Fibroblast of villous mesenchyme (primary cell): ENCODE measurements around the gene LRP1. TPM values are rescaled to one million over a fixed set of nuclear protein-coding genes. Genes with fewer than 3 reads are reported as not detected.

Experiments
- DNase-seq: peaks from one replicate; pipeline ENCODE4 v3.0.0-alpha.2; 2010; ENCODE audit warnings: low read depth
- H3K4me3 ChIP-seq: 2 replicates; pipeline ENCODE4 v1.5.1; 2011; ENCODE audit warnings: low read depth, mild to moderate bottlenecking, low read length
- total RNA-seq: library from RNA; depleted of rRNA; stranded (reverse); fragments of >200 nt; gene quantifications from 2 replicates; pipeline ENCODE4 v1.2.3, GENCODE V29; 2012
- TF ChIP-seq, protein P1 (sequence below): IDR thresholded peaks from 2 replicates; pipeline ENCODE4 v1.5.1; 2012; ENCODE audit warnings: low read depth, mild to moderate bottlenecking, low read length; ENCODE audit not compliant: insufficient read depth

Gene LRP1
- total RNA-seq, 1 donor, result 228 TPM

DNA sequence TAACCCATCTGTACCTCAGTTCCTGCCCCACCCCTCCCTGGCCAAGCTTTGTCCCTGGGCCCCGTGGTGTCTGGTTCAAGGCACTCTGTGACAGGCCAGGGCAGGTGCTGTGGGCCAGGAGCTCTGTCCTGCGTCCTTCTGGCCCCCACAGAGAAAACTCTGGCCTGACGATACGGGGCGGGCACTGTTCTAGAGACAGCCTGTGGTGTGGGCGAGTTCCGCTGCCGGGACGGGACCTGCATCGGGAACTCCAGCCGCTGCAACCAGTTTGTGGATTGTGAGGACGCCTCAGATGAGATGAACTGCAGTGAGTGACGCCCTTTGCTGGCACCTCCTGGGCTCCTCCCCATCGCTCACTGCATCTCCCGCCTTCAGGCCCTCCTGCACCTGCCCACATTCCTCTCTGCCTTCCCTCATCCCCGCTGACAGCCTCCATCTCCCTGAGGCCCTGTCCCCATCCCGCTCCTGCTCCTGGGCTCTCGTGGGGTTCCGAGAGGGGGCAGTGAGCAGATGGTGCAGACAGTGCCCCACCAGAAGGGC is 65.5 kb downstream of the LRP1 start:
- DNase-seq, result no peak
- TF ChIP-seq, protein P1, sequence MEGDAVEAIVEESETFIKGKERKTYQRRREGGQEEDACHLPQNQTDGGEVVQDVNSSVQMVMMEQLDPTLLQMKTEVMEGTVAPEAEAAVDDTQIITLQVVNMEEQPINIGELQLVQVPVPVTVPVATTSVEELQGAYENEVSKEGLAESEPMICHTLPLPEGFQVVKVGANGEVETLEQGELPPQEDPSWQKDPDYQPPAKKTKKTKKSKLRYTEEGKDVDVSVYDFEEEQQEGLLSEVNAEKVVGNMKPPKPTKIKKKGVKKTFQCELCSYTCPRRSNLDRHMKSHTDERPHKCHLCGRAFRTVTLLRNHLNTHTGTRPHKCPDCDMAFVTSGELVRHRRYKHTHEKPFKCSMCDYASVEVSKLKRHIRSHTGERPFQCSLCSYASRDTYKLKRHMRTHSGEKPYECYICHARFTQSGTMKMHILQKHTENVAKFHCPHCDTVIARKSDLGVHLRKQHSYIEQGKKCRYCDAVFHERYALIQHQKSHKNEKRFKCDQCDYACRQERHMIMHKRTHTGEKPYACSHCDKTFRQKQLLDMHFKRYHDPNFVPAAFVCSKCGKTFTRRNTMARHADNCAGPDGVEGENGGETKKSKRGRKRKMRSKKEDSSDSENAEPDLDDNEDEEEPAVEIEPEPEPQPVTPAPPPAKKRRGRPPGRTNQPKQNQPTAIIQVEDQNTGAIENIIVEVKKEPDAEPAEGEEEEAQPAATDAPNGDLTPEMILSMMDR, result no peak
- H3K4me3 ChIP-seq, result no peak overlapping the region

DNA sequence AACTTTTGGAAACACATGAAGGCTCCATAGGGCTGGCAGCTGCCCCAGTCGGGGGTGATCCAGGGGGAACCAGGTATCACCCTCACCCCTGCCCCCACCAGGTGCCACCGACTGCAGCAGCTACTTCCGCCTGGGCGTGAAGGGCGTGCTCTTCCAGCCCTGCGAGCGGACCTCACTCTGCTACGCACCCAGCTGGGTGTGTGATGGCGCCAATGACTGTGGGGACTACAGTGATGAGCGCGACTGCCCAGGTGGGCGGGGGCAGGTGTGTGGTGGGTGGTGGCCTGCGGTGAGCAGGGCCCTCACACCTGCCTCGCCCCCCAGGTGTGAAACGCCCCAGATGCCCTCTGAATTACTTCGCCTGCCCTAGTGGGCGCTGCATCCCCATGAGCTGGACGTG is 66.0 kb downstream of the LRP1 start:
- TF ChIP-seq, protein P1, result no peak
- DNase-seq, result no peak
- no peak overlapping the region for H3K4me3 ChIP-seq

DNA sequence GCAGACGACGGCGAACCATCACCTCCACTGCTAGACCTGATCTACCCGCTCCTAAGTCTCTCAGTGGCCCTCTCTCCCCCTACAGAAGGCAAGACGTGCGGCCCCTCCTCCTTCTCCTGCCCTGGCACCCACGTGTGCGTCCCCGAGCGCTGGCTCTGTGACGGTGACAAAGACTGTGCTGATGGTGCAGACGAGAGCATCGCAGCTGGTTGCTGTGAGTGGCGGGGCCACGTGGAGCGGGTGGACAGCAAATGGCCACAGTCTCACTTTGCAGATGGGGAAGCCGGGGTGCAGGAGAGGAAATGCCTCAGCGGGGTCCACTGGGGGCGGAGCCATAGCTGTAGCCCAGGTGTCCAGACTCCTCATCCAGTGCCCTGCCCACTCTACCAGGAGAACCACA is 66.9 kb downstream of the LRP1 start:
- TF ChIP-seq, protein P1, result no peak

DNA sequence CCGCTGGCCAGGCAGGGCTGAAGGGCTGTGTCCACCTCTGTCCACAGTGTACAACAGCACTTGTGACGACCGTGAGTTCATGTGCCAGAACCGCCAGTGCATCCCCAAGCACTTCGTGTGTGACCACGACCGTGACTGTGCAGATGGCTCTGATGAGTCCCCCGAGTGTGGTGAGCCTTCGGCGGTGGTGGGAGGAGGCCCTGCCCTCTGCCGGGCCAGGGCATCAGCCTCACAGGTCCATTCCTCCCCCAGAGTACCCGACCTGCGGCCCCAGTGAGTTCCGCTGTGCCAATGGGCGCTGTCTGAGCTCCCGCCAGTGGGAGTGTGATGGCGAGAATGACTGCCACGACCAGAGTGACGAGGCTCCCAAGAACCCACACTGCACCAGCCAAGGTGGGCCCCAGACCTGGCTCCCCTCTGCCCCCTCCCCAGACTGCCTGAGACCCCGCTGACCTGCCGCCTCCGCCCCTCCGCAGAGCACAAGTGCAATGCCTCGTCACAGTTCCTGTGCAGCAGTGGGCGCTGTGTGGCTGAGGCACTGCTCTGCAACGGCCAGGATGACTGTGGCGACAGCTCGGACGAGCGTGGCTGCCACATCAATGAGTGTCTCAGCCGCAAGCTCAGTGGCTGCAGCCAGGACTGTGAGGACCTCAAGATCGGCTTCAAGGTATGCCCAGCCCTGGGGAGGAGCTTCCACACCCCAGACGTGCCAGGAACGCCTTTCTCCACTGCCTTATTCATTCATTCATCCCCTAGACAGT is 67.5 kb downstream of the LRP1 start:
- no peak for DNase-seq
- TF ChIP-seq, protein P1, result no peak
- no peak overlapping the region for H3K4me3 ChIP-seq

More for the DNA sequence above, 66.9 kb downstream of the LRP1 start:
- no peak for DNase-seq
- no peak overlapping the region for H3K4me3 ChIP-seq

DNA sequence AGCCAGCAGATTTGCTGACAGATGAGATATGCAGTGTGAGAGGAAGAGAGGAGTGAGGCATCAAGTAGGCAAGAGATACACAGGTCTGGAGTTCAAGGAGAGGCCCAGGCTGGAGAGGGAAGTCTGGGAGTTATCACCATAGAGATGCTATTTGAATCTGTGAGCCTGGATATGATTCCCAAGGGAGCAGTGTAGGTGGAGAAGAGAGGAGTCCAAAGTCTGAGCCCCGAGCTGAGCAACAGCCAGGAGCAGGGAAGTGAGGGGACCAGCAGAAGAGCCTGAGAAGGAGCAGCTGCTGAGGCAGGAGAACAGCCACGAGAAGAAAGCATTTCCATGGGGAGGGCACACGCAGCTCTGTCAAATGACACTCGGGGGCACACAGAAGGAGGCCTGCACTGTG is 68.2 kb downstream of the LRP1 start:
- TF ChIP-seq, protein P1, result no peak
- no peak for DNase-seq
- no peak overlapping the region for H3K4me3 ChIP-seq

DNA sequence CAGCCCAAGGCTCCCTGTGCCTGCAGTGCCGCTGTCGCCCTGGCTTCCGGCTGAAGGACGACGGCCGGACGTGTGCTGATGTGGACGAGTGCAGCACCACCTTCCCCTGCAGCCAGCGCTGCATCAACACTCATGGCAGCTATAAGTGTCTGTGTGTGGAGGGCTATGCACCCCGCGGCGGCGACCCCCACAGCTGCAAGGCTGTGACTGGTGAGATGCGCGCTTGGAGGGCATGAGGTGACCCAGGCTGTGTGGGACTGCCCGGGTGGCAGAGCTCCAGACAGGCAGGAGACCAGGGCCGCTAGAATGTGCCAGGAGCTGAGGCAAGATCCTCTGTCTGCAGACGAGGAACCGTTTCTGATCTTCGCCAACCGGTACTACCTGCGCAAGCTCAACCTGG is 68.7 kb downstream of the LRP1 start:
- no peak for DNase-seq
- TF ChIP-seq, protein P1, result no peak

More for the DNA sequence above, 68.7 kb downstream of the LRP1 start:
- no peak overlapping the region for H3K4me3 ChIP-seq
